ENCODE measurements around the gene BMPER. TPM values are rescaled to one million over a fixed set of nuclear protein-coding genes. Genes with fewer than 3 reads are reported as not detected.

BMPER gene
- total and polyA plus RNA-seq, 10 of the 15 experiments (the other 5 are each of a cell fraction or from before 2014, with no cell fraction given) = 0.02 to 0.08 TPM; not detected in 8

GRCh38 chr7:33921216-33921938 is 16.0 kb downstream of the BMPER start (continued):
- TF ChIP-seq, protein P1, sequence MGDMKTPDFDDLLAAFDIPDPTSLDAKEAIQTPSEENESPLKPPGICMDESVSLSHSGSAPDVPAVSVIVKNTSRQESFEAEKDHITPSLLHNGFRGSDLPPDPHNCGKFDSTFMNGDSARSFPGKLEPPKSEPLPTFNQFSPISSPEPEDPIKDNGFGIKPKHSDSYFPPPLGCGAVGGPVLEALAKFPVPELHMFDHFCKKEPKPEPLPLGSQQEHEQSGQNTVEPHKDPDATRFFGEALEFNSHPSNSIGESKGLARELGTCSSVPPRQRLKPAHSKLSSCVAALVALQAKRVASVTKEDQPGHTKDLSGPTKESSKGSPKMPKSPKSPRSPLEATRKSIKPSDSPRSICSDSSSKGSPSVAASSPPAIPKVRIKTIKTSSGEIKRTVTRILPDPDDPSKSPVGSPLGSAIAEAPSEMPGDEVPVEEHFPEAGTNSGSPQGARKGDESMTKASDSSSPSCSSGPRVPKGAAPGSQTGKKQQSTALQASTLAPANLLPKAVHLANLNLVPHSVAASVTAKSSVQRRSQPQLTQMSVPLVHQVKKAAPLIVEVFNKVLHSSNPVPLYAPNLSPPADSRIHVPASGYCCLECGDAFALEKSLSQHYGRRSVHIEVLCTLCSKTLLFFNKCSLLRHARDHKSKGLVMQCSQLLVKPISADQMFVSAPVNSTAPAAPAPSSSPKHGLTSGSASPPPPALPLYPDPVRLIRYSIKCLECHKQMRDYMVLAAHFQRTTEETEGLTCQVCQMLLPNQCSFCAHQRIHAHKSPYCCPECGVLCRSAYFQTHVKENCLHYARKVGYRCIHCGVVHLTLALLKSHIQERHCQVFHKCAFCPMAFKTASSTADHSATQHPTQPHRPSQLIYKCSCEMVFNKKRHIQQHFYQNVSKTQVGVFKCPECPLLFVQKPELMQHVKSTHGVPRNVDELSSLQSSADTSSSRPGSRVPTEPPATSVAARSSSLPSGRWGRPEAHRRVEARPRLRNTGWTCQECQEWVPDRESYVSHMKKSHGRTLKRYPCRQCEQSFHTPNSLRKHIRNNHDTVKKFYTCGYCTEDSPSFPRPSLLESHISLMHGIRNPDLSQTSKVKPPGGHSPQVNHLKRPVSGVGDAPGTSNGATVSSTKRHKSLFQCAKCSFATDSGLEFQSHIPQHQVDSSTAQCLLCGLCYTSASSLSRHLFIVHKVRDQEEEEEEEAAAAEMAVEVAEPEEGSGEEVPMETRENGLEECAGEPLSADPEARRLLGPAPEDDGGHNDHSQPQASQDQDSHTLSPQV (IDR thresholded peaks at IDR 0.05) = no peak
- TF ChIP-seq GATAD2B (conservative IDR thresholded peaks at IDR 0.05; ENCODE audit: low read depth) (no peak), MEF2B (IDR thresholded peaks at IDR 0.05; ENCODE audit: partially characterized antibody, poor library complexity, severe bottlenecking) (no peak)

- no TSS peak for BruUV-seq (replicated peaks)
- no peaks in the 10 kb centered on the region for H4K20me1 ChIP-seq (ENCODE audit: control insufficient read depth, insufficient read depth)
- TF ChIP-seq E4F1 (IDR thresholded peaks at IDR 0.05; ENCODE audit: borderline replicate concordance, partially characterized antibody) (no peak), YBX1 (IDR thresholded peaks at IDR 0.05) (no peak), ZNF622 (IDR thresholded peaks at IDR 0.05) (no peak), GABPA (IDR thresholded peaks at IDR 0.05; ENCODE audit: low read depth) (no peak), USF1 (IDR thresholded peaks at IDR 0.05; ENCODE audit: borderline replicate concordance, extremely low read length, insufficient read depth, low read depth, low read length) (no peak), ETV6 (conservative IDR thresholded peaks at IDR 0.05 in 1 of 2, IDR thresholded peaks at IDR 0.05 in 1 of 2; ENCODE audit: borderline replicate concordance in 1 of 2, low read depth in 1 of 2) (no peak)
Observed at GRCh38 chr7:33922820-33923219, 17.5 kb downstream of the BMPER start.

More at GRCh38 chr7:33922820-33923219, 17.5 kb downstream of the BMPER start:
- intact Hi-C loops (cut with micrococcal nuclease; ENCODE audit: unreplicated experiment) (no loop called here), in situ Hi-C loops (cut with MboI) (no loop called here)
- no peak overlapping the region for H3K4me3 ChIP-seq
- DNase-seq (ENCODE audit: low read depth, low spot score) (no peak), ATAC-seq (no peak), FAIRE-seq (no peak)
- no peaks in the 10 kb centered on the region for H3K79me2 ChIP-seq (ENCODE audit: control insufficient read depth, insufficient read depth, low read length)
- H3K27me3 ChIP-seq (replicated peaks in 1 of 2; ENCODE audit: control insufficient read depth in 2 of 2, insufficient read depth in 2 of 2, low read length in 1 of 2) = peaks cover 0 to 1% of the 10 kb centered on the region in 2 experiments; a peak in 2 of 4 replicates
- H3K4me1 ChIP-seq (ENCODE audit: control insufficient read depth, insufficient read depth, low read length) = no peaks in the 10 kb centered on the region
- no peak overlapping the region for H3K27ac ChIP-seq (ENCODE audit: control insufficient read depth, insufficient read depth)
- ChIA-PET POLR2A (no interaction called here), SMC1A (ENCODE audit: uncharacterized antibody, unreplicated experiment) (interaction anchor here (0.8 kb wide), 1 partner anchor 8 kb away, joined by 4 read pairs; no protein-coding TSS in a partner anchor), RAD21 (ENCODE audit: unreplicated experiment) (no interaction called here), CTCF (interaction anchor here (3.2 kb wide), 1 partner anchor 10 kb away, joined by 13 read pairs; no protein-coding TSS in a partner anchor)
- WGBS (ENCODE audit: insufficient coverage, insufficient replicate concordance, low lambda C conversion rate, missing lambda C conversion rate) = 0% methylated on average over 2 of the region's 2 CpGs
- H3K36me3 ChIP-seq (ENCODE audit: control insufficient read depth in 2 of 2, insufficient read depth in 2 of 2, low read length in 1 of 2) = no peaks in the 10 kb centered on the region
- no peak overlapping the region for H3K4me2 ChIP-seq (ENCODE audit: control insufficient read depth, insufficient read depth)
- no peaks in the 10 kb centered on the region for H3K9me3 ChIP-seq (replicated peaks; ENCODE audit: control insufficient read depth, insufficient read depth, low read length)
- no peak overlapping the region for H3K9ac ChIP-seq (ENCODE audit: control insufficient read depth, insufficient read depth, low read length)
- H2AFZ ChIP-seq (ENCODE audit: control insufficient read depth, low read depth, low read length) = no peak overlapping the region
